Thyroid gland (tissue), 4 donors: ENCODE data around the gene UCN2.

ENCODE experiments used
- POLR2A ChIP-seq, 2 donors: fragments of 450-650 bp; IDR thresholded peaks; one replicate each; pipeline ENCODE4 v1.6.1; 2017; ENCODE audit warnings: antibody characterized with exemption in 2 of 2, mild to moderate bottlenecking in 2 of 2, moderate library complexity in 1 of 2
- TF ChIP-seq, protein P1 (sequence below), 6 experiments: fragments of 200-600 bp in 3 of 6; fragments of 450-650 bp in 3 of 6; sonication (generic) in 3 of 6; IDR thresholded peaks; one replicate each; pipeline ENCODE4 v1.5.1; 2016 to 2019; ENCODE audit warnings: antibody characterized with exemption in 6 of 6, mild to moderate bottlenecking in 2 of 6, inconsistent platforms in 1 of 6, moderate library complexity in 1 of 6

DNA sequence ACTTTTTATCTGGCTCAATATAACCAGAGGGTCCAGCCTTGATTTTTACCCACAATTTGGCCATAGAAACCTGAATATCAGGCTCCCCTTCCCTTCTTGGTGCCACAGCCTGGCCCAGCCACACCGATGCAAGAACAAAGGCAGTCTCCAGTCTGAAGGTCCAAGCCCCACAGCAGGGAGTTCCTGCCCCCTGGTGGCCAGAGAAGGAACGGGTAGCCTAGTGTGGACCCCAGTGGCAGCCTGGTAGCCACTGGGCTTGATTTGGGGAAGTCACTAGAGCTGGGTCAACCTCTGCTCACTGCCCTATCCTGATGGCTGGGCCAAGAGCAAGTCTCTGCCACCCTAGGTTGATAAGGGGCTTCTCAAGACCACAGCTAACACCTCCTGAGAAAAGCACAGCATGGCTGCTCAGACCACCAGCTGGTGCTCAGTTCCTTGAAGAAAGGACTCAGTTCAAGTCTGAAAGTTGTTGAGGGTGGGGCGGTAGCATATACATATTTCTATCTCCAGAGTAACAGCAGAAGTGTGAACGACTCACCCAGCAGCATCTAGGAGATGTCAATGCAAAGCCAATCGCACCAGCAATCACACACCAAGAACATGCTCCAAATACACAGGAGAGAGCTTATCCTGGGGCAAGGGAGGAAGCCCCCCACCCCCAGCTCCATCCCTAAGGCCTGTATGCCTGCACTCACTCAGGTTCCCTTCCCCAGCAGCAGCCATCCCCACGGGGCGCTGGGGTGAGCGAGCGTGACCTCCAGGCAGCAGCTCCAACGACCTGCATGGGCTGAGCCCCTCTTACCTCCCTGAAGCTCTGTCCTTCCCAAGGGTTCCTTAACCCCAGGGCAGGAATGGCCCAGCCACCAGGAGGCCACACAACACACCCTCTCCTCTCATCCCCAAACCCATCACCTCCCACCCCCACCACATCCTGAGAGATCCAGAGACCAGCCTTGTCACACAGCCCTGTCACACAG, 14.6 kb downstream of the UCN2 start:
- TF ChIP-seq, protein P1, sequence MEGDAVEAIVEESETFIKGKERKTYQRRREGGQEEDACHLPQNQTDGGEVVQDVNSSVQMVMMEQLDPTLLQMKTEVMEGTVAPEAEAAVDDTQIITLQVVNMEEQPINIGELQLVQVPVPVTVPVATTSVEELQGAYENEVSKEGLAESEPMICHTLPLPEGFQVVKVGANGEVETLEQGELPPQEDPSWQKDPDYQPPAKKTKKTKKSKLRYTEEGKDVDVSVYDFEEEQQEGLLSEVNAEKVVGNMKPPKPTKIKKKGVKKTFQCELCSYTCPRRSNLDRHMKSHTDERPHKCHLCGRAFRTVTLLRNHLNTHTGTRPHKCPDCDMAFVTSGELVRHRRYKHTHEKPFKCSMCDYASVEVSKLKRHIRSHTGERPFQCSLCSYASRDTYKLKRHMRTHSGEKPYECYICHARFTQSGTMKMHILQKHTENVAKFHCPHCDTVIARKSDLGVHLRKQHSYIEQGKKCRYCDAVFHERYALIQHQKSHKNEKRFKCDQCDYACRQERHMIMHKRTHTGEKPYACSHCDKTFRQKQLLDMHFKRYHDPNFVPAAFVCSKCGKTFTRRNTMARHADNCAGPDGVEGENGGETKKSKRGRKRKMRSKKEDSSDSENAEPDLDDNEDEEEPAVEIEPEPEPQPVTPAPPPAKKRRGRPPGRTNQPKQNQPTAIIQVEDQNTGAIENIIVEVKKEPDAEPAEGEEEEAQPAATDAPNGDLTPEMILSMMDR (IDR thresholded peaks at IDR 0.05) = peak; percentile 84 to 93 (median 88)
- TF ChIP-seq POLR2A (IDR thresholded peaks at IDR 0.05) = no peak
